HG03064 (cell line): Measurements from ENCODE around the gene TMEM9B.
"Not testable (repeated sequence)": the region's sequence is repeated elsewhere in the genome, so short reads cannot be mapped to it uniquely, and the experiment has no call there.

Experiments
- ATAC-seq: cut with Tn5 transposase; IDR thresholded peaks from one replicate; pipeline ENCODE4 v1.9.1; 2021; ENCODE audit warnings: low read depth; ENCODE audit not compliant: unreplicated experiment

Gene TMEM9B

GRCh38 chr11:8964324-8965320 is at the start of gene TMEM9B:
Gene TMEM9B, minus strand, starts transcription at chr11:8964442. Its CDS starts 129 bp downstream, at chr11:8964313.
- ATAC-seq, result peak; percentile 84

GRCh38 chr11:9013373-9013772 is 49.1 kb upstream of the TMEM9B start:
- no peak for ATAC-seq

GRCh38 chr11:9009538-9009937 is 45.3 kb upstream of the TMEM9B start:
- ATAC-seq, result not testable (repeated sequence)

GRCh38 chr11:9008661-9009060 is 44.4 kb upstream of the TMEM9B start:
- no peak for ATAC-seq

- ATAC-seq, result no peak
Observed at GRCh38 chr11:9008011-9008550, 43.8 kb upstream of the TMEM9B start.

- no peak for ATAC-seq
Observed at GRCh38 chr11:9005087-9005486, 40.8 kb upstream of the TMEM9B start.

GRCh38 chr11:9004183-9004926 is 40.1 kb upstream of the TMEM9B start:
- no peak for ATAC-seq

- no peak for ATAC-seq
Observed at GRCh38 chr11:9003573-9004182, 39.4 kb upstream of the TMEM9B start, which contains the start of gene NRIP3. Gene NRIP3, minus strand, starts transcription at chr11:9004001. Its CDS starts 66 bp downstream, at chr11:9003935.

GRCh38 chr11:9002920-9003572 is 38.8 kb upstream of the TMEM9B start:
- no peak for ATAC-seq

- no peak for ATAC-seq
Observed at GRCh38 chr11:9001736-9002135, 37.5 kb upstream of the TMEM9B start.

- ATAC-seq, result no peak
Observed at GRCh38 chr11:8998017-8998416, 33.8 kb upstream of the TMEM9B start.

GRCh38 chr11:8997451-8997850 is 33.2 kb upstream of the TMEM9B start:
- no peak for ATAC-seq

- no peak for ATAC-seq
Observed at GRCh38 chr11:8989453-8989852, 25.2 kb upstream of the TMEM9B start.

GRCh38 chr11:8988329-8989234 is 24.3 kb upstream of the TMEM9B start:
- ATAC-seq, result no peak

- no peak for ATAC-seq
Observed at GRCh38 chr11:8987446-8987845, 23.2 kb upstream of the TMEM9B start.

- not testable (repeated sequence) for ATAC-seq
Observed at GRCh38 chr11:8986772-8987171, 22.5 kb upstream of the TMEM9B start.

- ATAC-seq, result no peak
Observed at GRCh38 chr11:8985462-8985861, 21.2 kb upstream of the TMEM9B start.

- ATAC-seq, result no peak
Observed at GRCh38 chr11:8983552-8983951, 19.3 kb upstream of the TMEM9B start.

GRCh38 chr11:8980485-8980884 is 16.2 kb upstream of the TMEM9B start:
- ATAC-seq, result no peak
